Parathyroid adenoma (tissue), 2 donors: ENCODE measurements around the gene PIEZO2.
A peak's percentile ranks its signal among the peaks of the same experiment; 100 is the strongest.

Experiments
- H2AFZ ChIP-seq: fragments of 300-600 bp; sonication (generic); one replicate; pipeline ENCODE4 v1.7.0; 2017; ENCODE audit warnings: antibody characterized with exemption, mild to moderate bottlenecking
- H3K27ac ChIP-seq: fragments of 300-600 bp; sonication (generic); one replicate; pipeline ENCODE4 v1.7.0; 2017
- H3K27me3 ChIP-seq: fragments of 300-600 bp; sonication (generic); one replicate; pipeline ENCODE4 v1.7.0; 2017; ENCODE audit warnings: low read length; ENCODE audit not compliant: control insufficient read depth, insufficient read depth
- H3K36me3 ChIP-seq: fragments of 300-600 bp; sonication (generic); one replicate; pipeline ENCODE4 v1.7.0; 2017; ENCODE audit warnings: low read length; ENCODE audit not compliant: control insufficient read depth, insufficient read depth
- H3K4me1 ChIP-seq: fragments of 300-600 bp; sonication (generic); one replicate; pipeline ENCODE4 v1.7.0; 2017; ENCODE audit warnings: control low read depth
- H3K4me2 ChIP-seq: fragments of 300-600 bp; sonication (generic); one replicate; pipeline ENCODE4 v1.7.0; 2017; ENCODE audit warnings: low read length
- H3K4me3 ChIP-seq: fragments of 300-600 bp; sonication (generic); one replicate; pipeline ENCODE4 v1.7.0; 2017; ENCODE audit warnings: low read depth, low read length
- H3K79me2 ChIP-seq: fragments of 300-600 bp; sonication (generic); one replicate; pipeline ENCODE4 v1.7.0; 2017; ENCODE audit warnings: control low read depth
- H3K9ac ChIP-seq: fragments of 300-600 bp; sonication (generic); one replicate; pipeline ENCODE4 v1.7.0; 2017; ENCODE audit warnings: mild to moderate bottlenecking
- H3K9me3 ChIP-seq: fragments of 300-600 bp; sonication (generic); one replicate; pipeline ENCODE4 v1.7.0; 2017; ENCODE audit warnings: low read length; ENCODE audit not compliant: control insufficient read depth
- TF ChIP-seq, protein P1 (sequence below): fragments of 300-600 bp; sonication (generic); IDR thresholded peaks from one replicate; pipeline ENCODE4 v1.7.0; 2017; ENCODE audit warnings: antibody characterized with exemption, mild to moderate bottlenecking
- donor health status: primary hyperparathyroidism.

PIEZO2 gene

GRCh38 chr18:11160313-11160712 lies 10.9 kb upstream of the PIEZO2 start:
- Histone ChIP-seq H3K4me2 (no peak overlapping the region), H3K27me3 (no peaks in the 10 kb centered on the region), H3K4me1 (no peaks in the 10 kb centered on the region), H3K27ac (no peak overlapping the region), H3K36me3 (no peaks in the 10 kb centered on the region), H3K9ac (no peak overlapping the region), H2AFZ (no peak overlapping the region), H3K4me3 (no peak overlapping the region), H3K79me2 (no peaks in the 10 kb centered on the region), H3K9me3 (no peaks in the 10 kb centered on the region)
- TF ChIP-seq, protein P1, sequence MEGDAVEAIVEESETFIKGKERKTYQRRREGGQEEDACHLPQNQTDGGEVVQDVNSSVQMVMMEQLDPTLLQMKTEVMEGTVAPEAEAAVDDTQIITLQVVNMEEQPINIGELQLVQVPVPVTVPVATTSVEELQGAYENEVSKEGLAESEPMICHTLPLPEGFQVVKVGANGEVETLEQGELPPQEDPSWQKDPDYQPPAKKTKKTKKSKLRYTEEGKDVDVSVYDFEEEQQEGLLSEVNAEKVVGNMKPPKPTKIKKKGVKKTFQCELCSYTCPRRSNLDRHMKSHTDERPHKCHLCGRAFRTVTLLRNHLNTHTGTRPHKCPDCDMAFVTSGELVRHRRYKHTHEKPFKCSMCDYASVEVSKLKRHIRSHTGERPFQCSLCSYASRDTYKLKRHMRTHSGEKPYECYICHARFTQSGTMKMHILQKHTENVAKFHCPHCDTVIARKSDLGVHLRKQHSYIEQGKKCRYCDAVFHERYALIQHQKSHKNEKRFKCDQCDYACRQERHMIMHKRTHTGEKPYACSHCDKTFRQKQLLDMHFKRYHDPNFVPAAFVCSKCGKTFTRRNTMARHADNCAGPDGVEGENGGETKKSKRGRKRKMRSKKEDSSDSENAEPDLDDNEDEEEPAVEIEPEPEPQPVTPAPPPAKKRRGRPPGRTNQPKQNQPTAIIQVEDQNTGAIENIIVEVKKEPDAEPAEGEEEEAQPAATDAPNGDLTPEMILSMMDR, result no peak

DNA sequence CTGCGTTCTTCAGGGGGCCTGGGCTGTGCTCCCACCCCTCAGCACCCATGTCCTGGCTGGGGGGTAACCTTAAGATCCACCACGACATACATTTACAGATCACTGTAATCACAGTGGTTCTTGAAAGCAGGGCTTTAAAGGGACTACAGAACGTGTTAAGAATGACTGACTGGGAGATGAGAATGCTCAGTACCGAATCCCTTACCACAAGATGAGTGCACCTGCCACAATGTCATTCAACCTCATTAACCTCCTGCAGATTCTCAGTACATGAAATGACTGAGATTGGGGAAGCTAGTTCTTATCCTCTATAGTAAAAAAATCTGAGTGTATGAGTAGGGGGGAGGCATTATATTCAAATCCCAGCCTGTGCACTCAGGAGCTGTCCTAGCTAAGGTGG lies 10.5 kb upstream of the PIEZO2 start:
- Histone ChIP-seq H3K4me1 (no peaks in the 10 kb centered on the region), H3K4me2 (no peak overlapping the region), H2AFZ (no peak overlapping the region), H3K4me3 (no peak overlapping the region), H3K9ac (no peak overlapping the region), H3K9me3 (no peaks in the 10 kb centered on the region), H3K27me3 (no peaks in the 10 kb centered on the region), H3K36me3 (no peaks in the 10 kb centered on the region), H3K79me2 (no peaks in the 10 kb centered on the region), H3K27ac (no peak overlapping the region)
- TF ChIP-seq, protein P1, result no peak

GRCh38 chr18:11156978-11157377 lies 7.6 kb upstream of the PIEZO2 start:
- Histone ChIP-seq H3K27me3 (no peaks in the 10 kb centered on the region), H3K9ac (no peak overlapping the region), H3K27ac (no peak overlapping the region), H2AFZ (no peak overlapping the region), H3K9me3 (no peaks in the 10 kb centered on the region), H3K4me3 (no peak overlapping the region), H3K4me1 (no peaks in the 10 kb centered on the region), H3K36me3 (no peaks in the 10 kb centered on the region), H3K79me2 (no peaks in the 10 kb centered on the region), H3K4me2 (no peak overlapping the region)
- TF ChIP-seq, protein P1, result no peak

DNA sequence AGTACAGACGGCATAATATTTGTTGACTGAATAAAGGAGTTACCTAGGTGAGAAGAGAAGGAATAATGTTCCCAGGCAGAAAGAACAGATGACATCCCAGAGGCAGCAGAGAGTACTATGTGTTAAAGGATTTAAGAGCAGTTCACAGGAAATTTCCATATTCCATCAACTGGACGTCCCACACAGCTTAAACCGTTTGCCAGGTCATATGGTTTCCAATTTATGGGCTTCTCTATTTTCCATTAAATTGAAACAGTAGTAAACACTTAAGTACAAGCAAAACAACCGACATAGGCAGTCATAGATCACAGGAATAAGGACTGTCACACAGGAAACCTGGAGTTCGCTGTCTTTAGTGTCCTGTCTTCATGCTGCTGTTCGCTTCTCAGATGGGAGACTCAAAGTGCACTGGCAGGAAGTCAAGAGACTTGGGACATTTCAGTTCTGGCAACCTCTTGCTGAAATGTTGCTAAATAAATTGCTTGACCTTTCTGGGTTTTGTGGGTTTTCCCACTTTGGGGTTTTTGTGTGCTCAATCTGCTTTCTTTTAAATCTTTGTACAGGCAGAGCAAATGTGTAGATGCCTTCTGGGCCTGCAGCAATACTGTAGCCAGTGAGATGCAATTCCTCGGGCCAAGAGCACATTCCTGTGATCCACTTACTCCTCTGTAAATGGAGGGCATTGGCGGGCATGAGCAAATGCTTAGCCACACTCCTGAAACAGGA lies 5.8 kb upstream of the PIEZO2 start:
- H2AFZ ChIP-seq, result no peak overlapping the region
- TF ChIP-seq, protein P1, result no peak
- H3K9ac ChIP-seq, result no peak overlapping the region
- no peaks in the 10 kb centered on the region for H3K79me2 ChIP-seq
- H3K4me3 ChIP-seq, result no peak overlapping the region
- H3K27ac ChIP-seq, result no peak overlapping the region
- H3K9me3 ChIP-seq, result no peaks in the 10 kb centered on the region
- no peaks in the 10 kb centered on the region for H3K36me3 ChIP-seq
- no peak overlapping the region for H3K4me2 ChIP-seq
- no peaks in the 10 kb centered on the region for H3K4me1 ChIP-seq
- no peaks in the 10 kb centered on the region for H3K27me3 ChIP-seq

GRCh38 chr18:11154368-11154989 lies 5.1 kb upstream of the PIEZO2 start:
- Histone ChIP-seq H3K9ac (no peak overlapping the region), H3K79me2 (no peaks in the 10 kb centered on the region), H3K27ac (no peak overlapping the region), H3K27me3 (no peaks in the 10 kb centered on the region), H3K9me3 (no peaks in the 10 kb centered on the region), H3K4me1 (no peaks in the 10 kb centered on the region), H3K4me2 (no peak overlapping the region), H3K36me3 (no peaks in the 10 kb centered on the region), H3K4me3 (no peak overlapping the region), H2AFZ (no peak overlapping the region)
- TF ChIP-seq, protein P1, result peak; percentile 20
